HUES6 (cell line): Measurements from ENCODE around the gene R3HDM1.
A peak's percentile ranks its signal among the peaks of the same experiment; 100 is the strongest.

Source experiments
- H3K27ac ChIP-seq: 2 replicates; pipeline ENCODE4 v1.7.0; 2013; ENCODE audit warnings: low read depth, mild to moderate bottlenecking, low read length, inconsistent platforms
- H3K27me3 ChIP-seq: 2 replicates; pipeline ENCODE4 v1.6.1; 2013; ENCODE audit warnings: low read length; ENCODE audit not compliant: control insufficient read depth, insufficient read depth
- H3K36me3 ChIP-seq: 2 replicates; pipeline ENCODE4 v1.6.1; 2013; ENCODE audit warnings: low read length; ENCODE audit not compliant: control insufficient read depth, insufficient read depth
- H3K4me1 ChIP-seq: 2 replicates; pipeline ENCODE4 v1.6.1; 2013; ENCODE audit warnings: low read length; ENCODE audit not compliant: control insufficient read depth, insufficient read depth
- H3K4me3 ChIP-seq: 2 replicates; pipeline ENCODE4 v1.5.1; 2013; ENCODE audit warnings: low read depth, low read length
- H3K9ac ChIP-seq: one replicate; pipeline ENCODE4 v1.6.1; 2013; ENCODE audit warnings: mild to moderate bottlenecking, low read length
- H3K9me3 ChIP-seq: 2 replicates; pipeline ENCODE4 v1.6.1; 2013; ENCODE audit warnings: low read depth, low read length; ENCODE audit not compliant: control insufficient read depth, insufficient read depth

The R3HDM1 gene

DNA sequence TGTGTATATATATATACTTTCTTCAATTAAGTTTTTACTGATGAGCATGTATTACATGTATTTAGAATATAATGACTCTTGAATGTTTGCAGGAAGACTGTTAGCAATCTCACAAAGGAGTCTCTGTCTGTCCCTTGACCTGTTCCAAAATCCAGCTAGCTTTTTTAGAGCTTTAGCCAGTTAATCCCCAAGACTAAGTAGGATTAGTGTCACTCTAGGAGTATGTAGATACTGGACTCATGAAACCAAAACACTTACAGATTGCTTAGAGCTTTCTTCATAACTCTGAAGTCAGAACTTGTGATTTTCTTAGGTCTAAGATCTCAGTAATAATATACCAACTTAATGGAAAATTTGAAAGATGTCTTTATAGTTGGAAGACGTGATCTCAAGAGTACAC is 212.6 kb downstream of the R3HDM1 start:
- H3K4me3 ChIP-seq: peak overlapping the region; percentile 94

GRCh38 chr2:135744760-135745314 is 213.6 kb downstream of the R3HDM1 start:
- Histone ChIP-seq H3K4me3 (peak overlapping the region; percentile 94; the same call in 1 of the 2 replicates), H3K9ac (no peak overlapping the region), H3K27ac (no peak overlapping the region), H3K4me1 (peaks cover 8% of the 10 kb centered on the region; the same call in 1 of the 2 replicates), H3K36me3 (peaks cover 34% of the 10 kb centered on the region), H3K27me3 (no peaks in the 10 kb centered on the region), H3K9me3 (no peaks in the 10 kb centered on the region)

More for the DNA sequence above, 212.6 kb downstream of the R3HDM1 start:
- Histone ChIP-seq H3K9me3 (no peaks in the 10 kb centered on the region), H3K9ac (no peak overlapping the region), H3K27ac (no peak overlapping the region), H3K36me3 (peaks cover 24% of the 10 kb centered on the region), H3K27me3 (no peaks in the 10 kb centered on the region), H3K4me1 (peaks cover 8% of the 10 kb centered on the region; the same call in 1 of the 2 replicates)

DNA sequence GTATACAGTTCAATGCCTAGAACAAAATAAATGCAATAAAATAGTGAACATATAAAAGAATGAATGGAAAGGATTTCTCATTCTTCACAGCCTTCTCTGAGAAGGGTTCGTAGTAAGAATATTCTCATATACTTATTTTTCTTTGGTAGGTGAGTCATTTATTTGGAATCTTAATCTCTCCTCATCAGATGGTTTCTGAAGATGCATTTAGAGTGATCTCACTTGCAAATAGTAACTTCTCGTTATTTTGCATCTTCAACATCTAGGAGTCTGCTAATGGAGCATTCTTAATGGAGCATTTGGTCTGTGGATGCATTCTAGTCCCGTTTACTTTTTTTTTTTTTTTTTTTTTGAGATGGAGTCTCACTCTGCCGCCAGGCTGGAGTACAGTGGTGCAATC is 214.3 kb downstream of the R3HDM1 start:
- Histone ChIP-seq H3K27me3 (no peaks in the 10 kb centered on the region), H3K9me3 (no peaks in the 10 kb centered on the region), H3K9ac (no peak overlapping the region), H3K4me1 (peaks cover 8% of the 10 kb centered on the region; the same call in 1 of the 2 replicates), H3K4me3 (no peak overlapping the region), H3K36me3 (peaks cover 40% of the 10 kb centered on the region), H3K27ac (no peak overlapping the region)

- Histone ChIP-seq H3K27me3 (no peaks in the 10 kb centered on the region), H3K9me3 (no peaks in the 10 kb centered on the region; the same call in 1 of the 2 replicates), H3K9ac (no peak overlapping the region), H3K4me3 (no peak overlapping the region), H3K4me1 (no peaks in the 10 kb centered on the region), H3K27ac (no peak overlapping the region), H3K36me3 (peaks cover 85% of the 10 kb centered on the region)
These were observed 224.3 kb downstream of the R3HDM1 start for GRCh38 chr2:135755573-135755972.

DNA sequence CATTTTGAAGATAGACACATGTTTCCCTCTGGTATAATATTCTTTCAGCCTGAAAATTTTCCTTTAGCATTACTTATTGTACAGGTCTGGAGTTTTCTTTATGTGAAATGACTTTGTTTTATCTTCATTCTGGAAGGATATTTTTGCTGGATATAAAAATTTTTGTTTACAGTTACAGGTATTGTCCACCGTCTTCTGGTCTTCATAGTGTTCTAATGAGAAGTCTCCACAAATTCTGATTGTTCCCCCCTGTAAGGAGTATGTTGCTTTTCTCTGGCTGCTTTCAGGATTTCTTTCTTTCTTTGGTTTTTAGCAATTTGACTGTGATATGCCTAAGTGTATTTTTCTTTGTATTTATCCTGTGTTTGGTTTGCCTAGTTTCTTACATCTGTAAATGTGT is 225.4 kb downstream of the R3HDM1 start:
- Histone ChIP-seq H3K9me3 (no peaks in the 10 kb centered on the region; the same call in 1 of the 2 replicates), H3K27ac (no peak overlapping the region), H3K4me3 (no peak overlapping the region), H3K4me1 (no peaks in the 10 kb centered on the region), H3K36me3 (peaks cover 91% of the 10 kb centered on the region), H3K27me3 (no peaks in the 10 kb centered on the region), H3K9ac (no peak overlapping the region)

- Histone ChIP-seq H3K27ac (no peak overlapping the region), H3K9me3 (no peaks in the 10 kb centered on the region), H3K36me3 (peaks cover 89% of the 10 kb centered on the region), H3K4me1 (no peaks in the 10 kb centered on the region), H3K27me3 (no peaks in the 10 kb centered on the region), H3K4me3 (no peak overlapping the region), H3K9ac (no peak overlapping the region)
These were observed 230.7 kb downstream of the R3HDM1 start for GRCh38 chr2:135762022-135762421.

- H3K27me3 ChIP-seq: no peaks in the 10 kb centered on the region
- no peaks in the 10 kb centered on the region for H3K9me3 ChIP-seq
- H3K4me3 ChIP-seq: no peak overlapping the region
- H3K27ac ChIP-seq: no peak overlapping the region
- no peak overlapping the region for H3K9ac ChIP-seq
- H3K36me3 ChIP-seq: peaks cover 89% of the 10 kb centered on the region
- no peaks in the 10 kb centered on the region for H3K4me1 ChIP-seq
These were observed 231.2 kb downstream of the R3HDM1 start for GRCh38 chr2:135762530-135762929.

DNA sequence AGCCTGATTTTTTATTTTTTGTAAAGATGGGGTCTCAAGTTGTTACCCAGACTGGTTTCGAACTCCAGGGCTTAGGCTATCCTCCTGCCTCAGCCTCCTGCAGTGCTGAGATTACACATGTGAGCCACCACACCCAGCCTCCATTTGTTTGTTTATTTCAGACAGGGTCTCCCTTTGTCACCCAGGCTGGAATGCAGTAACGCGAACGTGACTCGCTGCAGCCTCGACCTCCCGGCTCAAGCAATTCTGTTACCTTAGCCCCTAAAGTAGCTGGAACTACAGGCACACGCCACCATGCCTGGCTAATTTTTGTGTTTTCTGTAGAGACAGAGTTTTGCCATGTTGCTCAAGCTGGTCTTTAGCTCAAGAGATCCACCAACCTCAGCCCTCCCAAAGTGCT is 237.6 kb downstream of the R3HDM1 start:
- H3K9ac ChIP-seq: no peak overlapping the region
- no peaks in the 10 kb centered on the region for H3K9me3 ChIP-seq
- no peaks in the 10 kb centered on the region for H3K27me3 ChIP-seq
- H3K36me3 ChIP-seq: peaks cover 86% of the 10 kb centered on the region
- H3K4me3 ChIP-seq: no peak overlapping the region
- no peak overlapping the region for H3K27ac ChIP-seq
- H3K4me1 ChIP-seq: no peaks in the 10 kb centered on the region

GRCh38 chr2:135773319-135773718 is 242.0 kb downstream of the R3HDM1 start:
- Histone ChIP-seq H3K9ac (no peak overlapping the region), H3K9me3 (no peaks in the 10 kb centered on the region), H3K4me1 (no peaks in the 10 kb centered on the region), H3K36me3 (peaks cover 89% of the 10 kb centered on the region), H3K27ac (no peak overlapping the region), H3K4me3 (no peak overlapping the region), H3K27me3 (no peaks in the 10 kb centered on the region)

DNA sequence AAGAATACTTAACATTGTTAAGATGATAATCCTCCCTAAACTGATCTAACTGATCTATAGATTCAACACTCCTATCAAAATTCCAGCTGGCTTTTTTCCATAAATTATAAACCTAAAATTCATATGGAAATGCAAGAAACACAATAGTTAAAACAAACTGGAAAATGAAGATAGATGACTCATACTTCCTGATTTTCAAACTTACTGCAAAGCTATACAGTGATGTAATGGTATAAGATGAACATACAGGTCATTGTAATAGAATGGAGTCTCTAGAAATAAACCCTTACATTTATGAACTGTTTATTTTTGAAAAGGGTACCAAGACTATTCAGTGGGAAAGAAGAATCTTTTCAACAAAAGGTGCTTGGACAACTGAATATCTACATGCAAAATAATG is 242.6 kb downstream of the R3HDM1 start:
- Histone ChIP-seq H3K27ac (no peak overlapping the region), H3K27me3 (no peaks in the 10 kb centered on the region), H3K4me3 (no peak overlapping the region), H3K9ac (no peak overlapping the region), H3K36me3 (peaks cover 92% of the 10 kb centered on the region), H3K9me3 (no peaks in the 10 kb centered on the region), H3K4me1 (no peaks in the 10 kb centered on the region)
